HEK293 (cell line): ENCODE results near the gene CARD11.
"Not testable (repeated sequence)": the region's sequence is repeated elsewhere in the genome, so short reads cannot be mapped to it uniquely, and the experiment has no call there.

Experiments used
- CTCF ChIA-PET: fragments of 350-600 bp; formaldehyde crosslinking; extraction: SDS; loops from one replicate; lab custom pipeline; 2021; ENCODE audit warnings: antibody characterized with exemption; lab: Yijun Ruan, JAX
- POLR2A ChIA-PET: fragments of 300-600 bp; formaldehyde crosslinking; extraction: SDS; loops from one replicate; lab custom pipeline; 2020; ENCODE audit warnings: antibody characterized with exemption, inconsistent platforms; lab: Yijun Ruan, JAX
- H3K27ac ChIP-seq: fragments of 200-500 bp; sonication (Bioruptor generic); 2 replicates; pipeline ENCODE4 v1.5.1; 2014; ENCODE audit warnings: low read depth, low read length, control low read depth, inconsistent platforms; ENCODE audit errors: extremely low read depth
- H3K36me3 ChIP-seq, 2 experiments: fragments of 200-500 bp in 1 of 2; sonication (Bioruptor generic) in 1 of 2; 1 replicate in 1 of 2; 2 replicates in 1 of 2; pipeline ENCODE4 v1.5.1; 2014 to 2017; ENCODE audit warnings: inconsistent platforms in 2 of 2, low read length in 2 of 2; ENCODE audit not compliant: control insufficient read depth in 2 of 2, insufficient read depth in 1 of 2
- H3K4me1 ChIP-seq: fragments of 200-500 bp; sonication (Bioruptor generic); 2 replicates; pipeline ENCODE4 v1.5.1; 2014; ENCODE audit warnings: mild to moderate bottlenecking, low read length, inconsistent platforms; ENCODE audit not compliant: control insufficient read depth, insufficient read depth
- H3K4me3 ChIP-seq: 2 replicates; pipeline ENCODE4 v1.5.1; 2011; ENCODE audit warnings: low read depth, mild to moderate bottlenecking, control low read depth, low read length, moderate library complexity
- H3K9me3 ChIP-seq: fragments of 200-500 bp; sonication (Bioruptor generic); 2 replicates; pipeline ENCODE4 v1.5.1; 2014; ENCODE audit warnings: low read depth, low read length, inconsistent platforms; ENCODE audit not compliant: control insufficient read depth, insufficient read depth
- KLF1 ChIP-seq: fragments of 450-650 bp; formaldehyde crosslinking; IDR thresholded peaks from 2 replicates; pipeline ENCODE4 v1.5.1; 2016; ENCODE audit warnings: missing biosample characterization, missing genetic modification characterization
- KLF9 ChIP-seq: fragments of 450-650 bp; formaldehyde crosslinking; IDR thresholded peaks from 2 replicates; pipeline ENCODE4 v1.5.1; 2016; ENCODE audit warnings: missing biosample characterization, missing genetic modification characterization, low read depth
- TCF7L2 ChIP-seq: IDR thresholded peaks from 2 replicates; pipeline ENCODE4 v1.6.1; 2011; ENCODE audit warnings: low read depth, mild to moderate bottlenecking, inconsistent platforms, low read length, moderate library complexity, borderline replicate concordance
- ZBTB20 ChIP-seq: fragments of 450-650 bp; formaldehyde crosslinking; IDR thresholded peaks from 2 replicates; pipeline ENCODE4 v1.5.1; 2016; ENCODE audit warnings: missing biosample characterization, missing genetic modification characterization
- ZBTB48 ChIP-seq: fragments of 450-650 bp; formaldehyde crosslinking; IDR thresholded peaks from 2 replicates; pipeline ENCODE4 v1.5.1; 2016; ENCODE audit warnings: missing biosample characterization, missing genetic modification characterization
- ZEB2 ChIP-seq: fragments of 450-650 bp; formaldehyde crosslinking; IDR thresholded peaks from 2 replicates; pipeline ENCODE4 v1.5.1; 2016; ENCODE audit warnings: missing biosample characterization, missing genetic modification characterization
- ZNF114 ChIP-seq: fragments of 450-650 bp; formaldehyde crosslinking; IDR thresholded peaks from 2 replicates; pipeline ENCODE4 v1.5.0; 2017; ENCODE audit warnings: missing biosample characterization, missing genetic modification characterization
- ZNF175 ChIP-seq: fragments of 450-650 bp; formaldehyde crosslinking; IDR thresholded peaks from 2 replicates; pipeline ENCODE4 v1.5.1; 2016; ENCODE audit warnings: missing biosample characterization, missing genetic modification characterization
- ZNF221 ChIP-seq: fragments of 450-650 bp; formaldehyde crosslinking; IDR thresholded peaks from 2 replicates; pipeline ENCODE4 v1.5.1; 2017; ENCODE audit warnings: missing biosample characterization, missing genetic modification characterization, borderline replicate concordance
- ZNF23 ChIP-seq: fragments of 450-650 bp; formaldehyde crosslinking; IDR thresholded peaks from 2 replicates; pipeline ENCODE4 v1.5.1; 2016; ENCODE audit warnings: missing biosample characterization, missing genetic modification characterization, borderline replicate concordance
- ZNF335 ChIP-seq: fragments of 450-650 bp; formaldehyde crosslinking; conservative IDR thresholded peaks from 2 replicates; pipeline ENCODE4 v1.5.1; 2016; ENCODE audit warnings: missing biosample characterization, missing genetic modification characterization
- ZNF394 ChIP-seq: fragments of 450-650 bp; formaldehyde crosslinking; IDR thresholded peaks from 2 replicates; pipeline ENCODE4 v1.5.1; 2016; ENCODE audit warnings: missing biosample characterization, missing genetic modification characterization, mild to moderate bottlenecking, moderate library complexity, borderline replicate concordance
- ZNF423 ChIP-seq: fragments of 450-650 bp; formaldehyde crosslinking; IDR thresholded peaks from 2 replicates; pipeline ENCODE4 v1.5.1; 2016; ENCODE audit warnings: missing biosample characterization, missing genetic modification characterization
- ZNF501 ChIP-seq: fragments of 450-650 bp; formaldehyde crosslinking; IDR thresholded peaks from 2 replicates; pipeline ENCODE4 v1.5.1; 2016; ENCODE audit warnings: missing biosample characterization, missing genetic modification characterization
- ZNF560 ChIP-seq: fragments of 450-650 bp; formaldehyde crosslinking; IDR thresholded peaks from 2 replicates; pipeline ENCODE4 v1.5.1; 2017; ENCODE audit warnings: missing biosample characterization, missing genetic modification characterization, borderline replicate concordance
- ZNF596 ChIP-seq: fragments of 450-650 bp; IDR thresholded peaks from 2 replicates; pipeline ENCODE4 v1.5.0; 2018; ENCODE audit warnings: missing biosample characterization, mild to moderate bottlenecking, missing genetic modification characterization, moderate library complexity
- ZNF670 ChIP-seq: fragments of 450-650 bp; formaldehyde crosslinking; IDR thresholded peaks from 2 replicates; pipeline ENCODE4 v1.5.1; 2016; ENCODE audit warnings: missing biosample characterization, missing genetic modification characterization, low read depth
- ZNF792 ChIP-seq: fragments of 450-650 bp; formaldehyde crosslinking; IDR thresholded peaks from 2 replicates; pipeline ENCODE4 v1.5.1; 2016; ENCODE audit warnings: missing biosample characterization, missing genetic modification characterization
- TF ChIP-seq, protein P1 (sequence below): fragments of 450-650 bp; formaldehyde crosslinking; IDR thresholded peaks from 2 replicates; pipeline ENCODE4 v1.5.1; 2016; ENCODE audit warnings: missing biosample characterization, missing genetic modification characterization, low read depth
- TF ChIP-seq, protein P2 (sequence below): fragments of 450-650 bp; formaldehyde crosslinking; IDR thresholded peaks from 2 replicates; pipeline ENCODE4 v1.5.1; 2017; ENCODE audit warnings: missing biosample characterization, missing genetic modification characterization

Gene CARD11

DNA sequence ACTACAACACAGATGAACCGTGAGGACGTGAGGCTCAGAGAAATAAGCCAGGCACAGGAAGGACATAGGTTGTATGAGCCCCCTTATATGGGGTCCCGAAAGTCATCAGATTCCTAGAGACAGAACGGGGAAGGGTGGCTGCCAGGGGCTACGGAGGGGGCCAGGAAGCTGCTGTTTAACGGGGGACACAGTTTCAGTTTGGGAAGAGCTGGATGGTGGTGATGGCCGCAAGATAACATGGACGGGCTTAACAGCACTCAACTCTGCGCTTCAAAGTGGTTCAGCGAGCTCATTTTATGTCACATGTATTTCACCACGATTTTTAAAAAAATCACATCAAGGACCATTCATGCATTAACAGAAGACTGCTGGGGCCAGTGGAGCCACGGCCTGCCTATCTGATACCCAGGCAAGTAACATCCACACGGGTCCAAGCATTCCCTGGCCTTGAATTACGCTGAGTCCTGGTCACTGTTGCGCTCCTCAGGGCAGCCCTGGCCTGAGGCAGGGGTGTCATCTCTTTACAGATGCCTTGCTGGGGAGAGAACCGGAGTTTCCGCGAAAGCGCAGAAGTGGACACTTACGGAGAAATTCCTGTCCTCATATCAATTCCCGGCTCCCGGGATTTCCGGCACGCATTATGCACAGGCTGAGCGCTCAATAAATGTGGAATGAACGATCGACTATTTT is 1.5 kb downstream of the CARD11 start:
- no peak overlapping the region for H3K27ac ChIP-seq

DNA sequence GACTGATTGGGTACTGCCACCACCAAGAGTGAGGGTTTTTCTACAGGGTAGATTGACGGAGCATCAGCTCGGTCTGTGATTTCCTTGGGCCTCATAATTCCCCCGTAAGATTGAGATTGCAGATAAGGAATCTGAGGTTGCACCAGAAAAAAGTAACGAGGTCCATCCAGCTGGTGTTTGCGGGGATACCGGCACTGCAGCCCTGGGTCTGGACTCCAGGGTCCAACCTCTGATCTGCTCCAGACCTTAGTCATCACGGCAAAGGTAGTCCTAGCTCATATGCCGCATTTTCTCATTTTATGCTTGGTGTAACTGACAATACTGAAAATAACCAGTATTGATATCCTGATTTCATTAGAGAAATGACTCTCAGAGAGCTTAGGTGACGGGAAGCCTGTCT is 3.9 kb downstream of the CARD11 start:
- TF ChIP-seq, protein P1, sequence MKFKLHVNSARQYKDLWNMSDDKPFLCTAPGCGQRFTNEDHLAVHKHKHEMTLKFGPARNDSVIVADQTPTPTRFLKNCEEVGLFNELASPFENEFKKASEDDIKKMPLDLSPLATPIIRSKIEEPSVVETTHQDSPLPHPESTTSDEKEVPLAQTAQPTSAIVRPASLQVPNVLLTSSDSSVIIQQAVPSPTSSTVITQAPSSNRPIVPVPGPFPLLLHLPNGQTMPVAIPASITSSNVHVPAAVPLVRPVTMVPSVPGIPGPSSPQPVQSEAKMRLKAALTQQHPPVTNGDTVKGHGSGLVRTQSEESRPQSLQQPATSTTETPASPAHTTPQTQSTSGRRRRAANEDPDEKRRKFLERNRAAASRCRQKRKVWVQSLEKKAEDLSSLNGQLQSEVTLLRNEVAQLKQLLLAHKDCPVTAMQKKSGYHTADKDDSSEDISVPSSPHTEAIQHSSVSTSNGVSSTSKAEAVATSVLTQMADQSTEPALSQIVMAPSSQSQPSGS (tag by site-specific recombination), result no peak
- TF ChIP-seq ZNF394 (tag by site-specific recombination) (no peak), ZNF792 (no peak), ZNF221 (no peak), ZBTB48 (tag by site-specific recombination) (no peak)
- TF ChIP-seq, all 188 proteins: peak for 0
- no peaks in the 10 kb centered on the region for H3K4me1 ChIP-seq
- ChIA-PET CTCF (interaction anchor here (0.5 kb wide), 1 partner anchor 26 kb away, joined by 3 read pairs; no protein-coding TSS in a partner anchor), POLR2A (no interaction called here)
- H3K27ac ChIP-seq, result no peak overlapping the region
- no peak overlapping the region for H3K4me3 ChIP-seq
- H3K36me3 ChIP-seq, result no peaks in the 10 kb centered on the region
- H3K9me3 ChIP-seq, result no peaks in the 10 kb centered on the region

More for the DNA sequence above, 1.5 kb downstream of the CARD11 start:
- H3K4me3 ChIP-seq, result no peak overlapping the region
- ChIA-PET POLR2A (interaction anchor here (0.5 kb wide), 1 partner anchor 514 kb away, joined by 5 read pairs; no protein-coding TSS in a partner anchor), CTCF (interaction anchor here (0.6 to 1.5 kb wide), 3 partner anchors 23 to 177 kb away, joined by 3 read pairs; no protein-coding TSS in a partner anchor)
- TF ChIP-seq ZNF114 (tag by site-specific recombination) (no peak), TCF7L2 (no peak), KLF9 (tag by site-specific recombination) (no peak), ZNF596 (tag by site-specific recombination) (no peak), ZNF423 (no peak), ZNF175 (tag by site-specific recombination) (no peak), ZEB2 (tag by site-specific recombination) (no peak), ZBTB20 (tag by site-specific recombination) (no peak), KLF1 (tag by site-specific recombination) (no peak), ZNF501 (tag by site-specific recombination) (no peak), ZNF335 (tag by site-specific recombination) (no peak), ZNF670 (no peak), ZNF560 (tag by site-specific recombination) (no peak), ZNF23 (tag by site-specific recombination) (no peak)
- TF ChIP-seq, protein P2, sequence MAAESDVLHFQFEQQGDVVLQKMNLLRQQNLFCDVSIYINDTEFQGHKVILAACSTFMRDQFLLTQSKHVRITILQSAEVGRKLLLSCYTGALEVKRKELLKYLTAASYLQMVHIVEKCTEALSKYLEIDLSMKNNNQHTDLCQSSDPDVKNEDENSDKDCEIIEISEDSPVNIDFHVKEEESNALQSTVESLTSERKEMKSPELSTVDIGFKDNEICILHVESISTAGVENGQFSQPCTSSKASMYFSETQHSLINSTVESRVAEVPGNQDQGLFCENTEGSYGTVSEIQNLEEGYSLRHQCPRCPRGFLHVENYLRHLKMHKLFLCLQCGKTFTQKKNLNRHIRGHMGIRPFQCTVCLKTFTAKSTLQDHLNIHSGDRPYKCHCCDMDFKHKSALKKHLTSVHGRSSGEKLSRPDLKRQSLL (tag by site-specific recombination), result no peak
- H3K4me1 ChIP-seq, result no peaks in the 10 kb centered on the region
- H3K9me3 ChIP-seq, result no peaks in the 10 kb centered on the region
- H3K36me3 ChIP-seq, result no peaks in the 10 kb centered on the region

DNA sequence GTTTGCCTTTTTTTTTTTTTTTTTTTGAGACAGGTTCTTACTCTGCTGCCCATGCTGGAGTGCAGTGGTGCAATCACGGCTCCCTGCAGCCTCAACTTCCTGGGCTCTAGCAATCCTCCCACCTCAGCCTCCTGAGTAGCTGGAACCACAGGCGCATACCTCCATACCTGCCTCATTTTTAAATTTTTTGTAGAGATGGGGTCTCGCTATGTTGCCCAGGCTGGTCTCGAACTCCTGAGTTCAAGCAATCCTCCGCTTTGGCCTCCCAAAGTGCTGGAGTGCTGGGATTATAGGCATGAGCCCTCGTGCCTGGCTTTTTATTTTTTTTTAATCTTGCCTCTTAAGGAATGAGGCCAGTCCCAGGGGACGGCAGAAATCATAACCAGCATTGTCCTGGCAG is 5.7 kb downstream of the CARD11 start:
- CTCF ChIA-PET, POLR2A ChIA-PET, H3K9me3 ChIP-seq, H3K4me1 ChIP-seq, H3K36me3 ChIP-seq, H3K4me3 ChIP-seq, H3K27ac ChIP-seq: not testable (repeated sequence)
